Smooth muscle cell (in vitro differentiated cells): Measurements from ENCODE around the gene AHCYL2. TPM values are rescaled to one million over a fixed set of nuclear protein-coding genes. Genes with fewer than 3 reads are reported as not detected.

Experiments
- DNase-seq: peaks from one replicate; lab custom pipeline; 2025; ENCODE audit not compliant: unreplicated experiment; lab: John Stamatoyannopoulos, UW
- H2AFZ ChIP-seq: fragments of 200-600 bp; sonication (generic); 2 replicates; pipeline ENCODE4 v1.6.0; 2016; ENCODE audit warnings: antibody characterized with exemption, low read depth, mild to moderate bottlenecking
- H3F3A ChIP-seq: fragments of 200-600 bp; sonication (generic); 2 replicates; pipeline ENCODE4 v1.6.0; 2017; ENCODE audit warnings: antibody characterized with exemption, low read depth
- H3K27ac ChIP-seq: fragments of 200-600 bp; sonication (generic); 2 replicates; pipeline ENCODE4 v1.5.1; 2016; ENCODE audit warnings: low read depth, mild to moderate bottlenecking
- H3K27me3 ChIP-seq: fragments of 200-600 bp; sonication (generic); 2 replicates; pipeline ENCODE4 v1.6.1; 2016; ENCODE audit warnings: low read depth, mild to moderate bottlenecking
- H3K36me3 ChIP-seq: fragments of 200-600 bp; sonication (generic); 2 replicates; pipeline ENCODE4 v1.5.1; 2016; ENCODE audit warnings: low read depth
- H3K4me1 ChIP-seq: fragments of 200-600 bp; sonication (generic); 2 replicates; pipeline ENCODE4 v1.5.1; 2016; ENCODE audit warnings: low read depth
- H3K4me2 ChIP-seq: fragments of 200-600 bp; sonication (generic); 2 replicates; pipeline ENCODE4 v1.6.0; 2016; ENCODE audit warnings: mild to moderate bottlenecking
- H3K4me3 ChIP-seq: fragments of 200-600 bp; sonication (generic); 2 replicates; pipeline ENCODE4 v1.5.1; 2016; ENCODE audit warnings: mild to moderate bottlenecking
- H3K79me2 ChIP-seq: fragments of 200-600 bp; sonication (generic); 2 replicates; pipeline ENCODE4 v1.6.0; 2016; ENCODE audit warnings: low read depth, mild to moderate bottlenecking
- H3K9ac ChIP-seq: fragments of 200-600 bp; sonication (generic); 2 replicates; pipeline ENCODE4 v1.6.0; 2016; ENCODE audit warnings: low read depth
- H3K9me3 ChIP-seq: fragments of 200-600 bp; sonication (generic); replicated peaks from 2 replicates; pipeline ENCODE4 v1.5.1; 2016; ENCODE audit warnings: low read depth
- H4K20me1 ChIP-seq: fragments of 200-600 bp; sonication (generic); 2 replicates; pipeline ENCODE4 v1.6.0; 2016; ENCODE audit warnings: low read depth
- CTCF ChIP-seq: fragments of 200-600 bp; sonication (generic); IDR thresholded peaks from 2 replicates; pipeline ENCODE4 v1.5.1; 2017; ENCODE audit warnings: borderline replicate concordance, mild to moderate bottlenecking, antibody characterized with exemption; ENCODE audit not compliant: insufficient read depth, poor library complexity, severe bottlenecking
- WGBS: methylation state at CpG from one replicate; pipeline ENCODE4 v1.1.7; 2016; ENCODE audit warnings: low lambda C conversion rate; 5-methylcytosine and 5-hydroxymethylcytosine counted together
- polyA plus RNA-seq: library from polyadenylated mRNA; unstranded; fragments of >200 nt; fragmentation: Nextera tagmentation; extraction: Ambion mirVana; gene quantifications from 2 replicates; pipeline ENCODE4 v1.2.1, GENCODE V29; 2016
- total RNA-seq: library from RNA; depleted of rRNA; stranded (reverse); fragments of >200 nt; gene quantifications from 2 replicates; pipeline ENCODE4 v1.2.3, GENCODE V29; 2014

Gene AHCYL2
- total and polyA plus RNA-seq, 2 experiments from 2014 or later, result 6.3 to 7.3 TPM

- no peaks in the 10 kb centered on the region for H3K9me3 ChIP-seq
- no peak overlapping the region for H3K27ac ChIP-seq
- H3K4me3 ChIP-seq, result no peak overlapping the region
Observed at GRCh38 chr7:129381710-129382484, 157.1 kb downstream of the AHCYL2 start.

GRCh38 chr7:129383542-129384132 is 158.8 kb downstream of the AHCYL2 start:
- H3K27me3 ChIP-seq, result no peaks in the 10 kb centered on the region
- H3K9ac ChIP-seq, result no peak overlapping the region
- no peak for DNase-seq
- H3K27ac ChIP-seq, result no peak overlapping the region
- no peaks in the 10 kb centered on the region for H3K36me3 ChIP-seq
- no peak overlapping the region for H3K4me2 ChIP-seq
- no peak overlapping the region for H2AFZ ChIP-seq
- peaks cover 10% of the 10 kb centered on the region for H3K4me1 ChIP-seq
- H4K20me1 ChIP-seq, result no peaks in the 10 kb centered on the region
- 64% methylated on average over 3 of the region's 3 CpGs for WGBS
- H3F3A ChIP-seq, result no peaks in the 10 kb centered on the region
- no peaks in the 10 kb centered on the region for H3K79me2 ChIP-seq
- no peak for TF ChIP-seq CTCF
- no peaks in the 10 kb centered on the region for H3K9me3 ChIP-seq
- no peak overlapping the region for H3K4me3 ChIP-seq

More at GRCh38 chr7:129381710-129382484, 157.1 kb downstream of the AHCYL2 start:
- Histone ChIP-seq H3K4me2 (no peak overlapping the region), H3K27me3 (no peaks in the 10 kb centered on the region), H3K4me1 (no peaks in the 10 kb centered on the region), H3K79me2 (no peaks in the 10 kb centered on the region), H3F3A (no peaks in the 10 kb centered on the region), H4K20me1 (no peaks in the 10 kb centered on the region), H3K36me3 (no peaks in the 10 kb centered on the region), H2AFZ (no peak overlapping the region), H3K9ac (no peak overlapping the region)
- no peak for TF ChIP-seq CTCF
- 96% methylated on average over 9 of the region's 9 CpGs for WGBS
- no peak for DNase-seq

GRCh38 chr7:129385116-129385515 is 160.3 kb downstream of the AHCYL2 start:
- H3K79me2 ChIP-seq, result no peaks in the 10 kb centered on the region
- H3K4me1 ChIP-seq, result peaks cover 10% of the 10 kb centered on the region
- H3K27ac ChIP-seq, result no peak overlapping the region
- H3K4me3 ChIP-seq, result no peak overlapping the region
- no peaks in the 10 kb centered on the region for H3F3A ChIP-seq
- no peaks in the 10 kb centered on the region for H3K36me3 ChIP-seq
- H3K4me2 ChIP-seq, result no peak overlapping the region
- H3K9me3 ChIP-seq, result no peaks in the 10 kb centered on the region
- H3K9ac ChIP-seq, result no peak overlapping the region
- no peaks in the 10 kb centered on the region for H4K20me1 ChIP-seq
- DNase-seq, result no peak
- no peak for TF ChIP-seq CTCF
- no peaks in the 10 kb centered on the region for H3K27me3 ChIP-seq
- WGBS, result 36% methylated on average over 1 of the region's 1 CpG
- H2AFZ ChIP-seq, result no peak overlapping the region
